ENCODE measurements around the gene ARMH3. TPM values are rescaled to one million over a fixed set of nuclear protein-coding genes. Genes with fewer than 3 reads are reported as not detected.

ARMH3 gene
- total and polyA plus RNA-seq, 2 experiments from 2014 or later = 8.7 to 11.1 TPM

- no peaks in the 10 kb centered on the region for H3K9me2 ChIP-seq (ENCODE audit: insufficient read depth)
- ATAC-seq (no peak), DNase-seq (ENCODE audit: low spot score) (no peak)
- H3K4me2 ChIP-seq = no peak overlapping the region
- H3K79me2 ChIP-seq (replicated peaks; ENCODE audit: insufficient read depth) = no peaks in the 10 kb centered on the region
- Mint-ChIP-seq H3K27me3 (ENCODE audit: insufficient read depth, low read depth, poor library complexity) (peaks cover 35% of the 10 kb centered on the region), H3K36me3 (ENCODE audit: low read depth) (no peaks in the 10 kb centered on the region), H3K4me1 (peaks cover 41% of the 10 kb centered on the region), H3K27ac (no peak overlapping the region), H3K4me3 (no peak overlapping the region), H3K9me3 (no peaks in the 10 kb centered on the region)
- H4K20me1 ChIP-seq (replicated peaks; ENCODE audit: insufficient read depth) = peaks cover 6% of the 10 kb centered on the region; the same call in 1 of the 2 replicates
- H3K27me3 ChIP-seq (ENCODE audit: insufficient read depth) = peaks cover 15% of the 10 kb centered on the region
- H3F3A ChIP-seq (replicated peaks; ENCODE audit: low read depth) = 0 out of 2 replicates have a peak, but pooled peaks cover 5% of the 10 kb centered on the region
- H2AFZ ChIP-seq = no peak overlapping the region
- TF ChIP-seq JUNB (IDR thresholded peaks at IDR 0.05; ENCODE audit: unreplicated experiment) (no peak), NANOG (IDR thresholded peaks at IDR 0.05; ENCODE audit: borderline replicate concordance) (no peak), CREB1 (CRISPR knock-in tag; IDR thresholded peaks at IDR 0.05; ENCODE audit: low read depth) (no peak), ZNF462 (CRISPR knock-in tag; IDR thresholded peaks at IDR 0.05) (no peak), EZH2phosphoT487 (IDR thresholded peaks at IDR 0.05; ENCODE audit: unreplicated experiment) (no peak), ETS1 (IDR thresholded peaks at IDR 0.05) (no peak), EZH2 (IDR thresholded peaks at IDR 0.05; ENCODE audit: low read depth, unreplicated experiment) (no peak), ZNF331 (CRISPR knock-in tag; IDR thresholded peaks at IDR 0.05; ENCODE audit: low read depth) (no peak), CTCF (conservative IDR thresholded peaks at IDR 0.05; ENCODE audit: low read depth in 2 of 2) (no peak), STAT1 (IDR thresholded peaks at IDR 0.05; ENCODE audit: unreplicated experiment) (no peak), REST (IDR thresholded peaks at IDR 0.05; ENCODE audit: unreplicated experiment) (no peak), POLR2AphosphoS5 (IDR thresholded peaks at IDR 0.05; ENCODE audit: low read depth) (no peak), ZNF114 (CRISPR knock-in tag; IDR thresholded peaks at IDR 0.05) (no peak)
- peaks cover 13% of the 10 kb centered on the region for H3K4me1 ChIP-seq (ENCODE audit: insufficient read depth)
- no peaks in the 10 kb centered on the region for H3K36me3 ChIP-seq (ENCODE audit: insufficient read depth)
- H3K4me3 ChIP-seq = no peak overlapping the region
- H3K27ac ChIP-seq (ENCODE audit: low read depth) = no peak overlapping the region
Observed at GRCh38 chr10:101837748-101838147, 218.2 kb downstream of the ARMH3 start.
